ENCODE results near the gene MS4A10. TPM values are rescaled to one million over a fixed set of nuclear protein-coding genes. Genes with fewer than 3 reads are reported as not detected.

MS4A10 gene
- total and polyA plus RNA-seq, 10 donors = not detected

GRCh38 chr11:60744114-60744513 lies 41.0 kb upstream of the MS4A10 start:
- Histone ChIP-seq H3K4me1 (no peaks in the 10 kb centered on the region), H3K27me3 (replicated peaks in 1 of 7) (peaks cover 0 to 4% (median 0%) of the 10 kb centered on the region in 7 donors), H3K36me3 (no peaks in the 10 kb centered on the region), H3K9me3 (peaks cover 0 to 19% (median 4%) of the 10 kb centered on the region in 8 donors), H3K4me3 (no peak overlapping the region), H3K27ac (no peak overlapping the region)
- intact Hi-C loops (cut with DNase I; ENCODE audit: low total_unique reads) = no loop called here
- DNase-seq = no peak
- WGBS, 5 donors = 80 to 96% (median 87%) methylated on average over 5 of the region's 5 CpGs
- TF ChIP-seq CTCF (IDR thresholded peaks at IDR 0.05 in 8 of 11, conservative IDR thresholded peaks at IDR 0.05 in 3 of 11) = no peak
- TF ChIP-seq POLR2A (IDR thresholded peaks at IDR 0.05) = no peak
- TF ChIP-seq POLR2AphosphoS5 (IDR thresholded peaks at IDR 0.05) = no peak

- 92 to 97% (median 94%) methylated on average over 14 of the region's 14 CpGs for WGBS, 5 donors
- Histone ChIP-seq H3K27me3 (replicated peaks in 1 of 7) (peaks cover 0 to 32% (median 0%) of the 10 kb centered on the region in 7 donors), H3K27ac (no peak overlapping the region), H3K9me3 (peaks cover 0 to 7% (median 1%) of the 10 kb centered on the region in 8 donors), H3K4me3 (no peak overlapping the region), H3K36me3 (no peaks in the 10 kb centered on the region), H3K4me1 (no peaks in the 10 kb centered on the region)
- no peak for DNase-seq
- TF ChIP-seq CTCF (IDR thresholded peaks at IDR 0.05 in 8 of 11, conservative IDR thresholded peaks at IDR 0.05 in 3 of 11) (no peak), POLR2AphosphoS5 (IDR thresholded peaks at IDR 0.05) (no peak), POLR2A (IDR thresholded peaks at IDR 0.05) (no peak)
- intact Hi-C loops (cut with DNase I; ENCODE audit: low total_unique reads) = no loop called here
These were observed 37.7 kb upstream of the MS4A10 start for GRCh38 chr11:60747359-60747873.

- no peak for DNase-seq
- Histone ChIP-seq H3K27ac (no peak overlapping the region), H3K9me3 (peaks cover 0 to 4% (median 0%) of the 10 kb centered on the region in 8 donors), H3K4me1 (no peaks in the 10 kb centered on the region), H3K36me3 (no peaks in the 10 kb centered on the region), H3K4me3 (no peak overlapping the region), H3K27me3 (replicated peaks in 1 of 7) (peaks cover 0 to 40% (median 0%) of the 10 kb centered on the region in 7 donors)
- 83 to 95% (median 92%) methylated on average over 16 to 17 of the region's 17 CpGs for WGBS, 5 donors
- TF ChIP-seq CTCF (IDR thresholded peaks at IDR 0.05 in 8 of 11, conservative IDR thresholded peaks at IDR 0.05 in 3 of 11) = no peak
- intact Hi-C loops (cut with DNase I; ENCODE audit: low total_unique reads) = no loop called here
These were observed 36.9 kb upstream of the MS4A10 start for GRCh38 chr11:60748225-60748624.

- H3K9me3 ChIP-seq = peaks cover 0 to 4% (median 0%) of the 10 kb centered on the region in 8 donors
- intact Hi-C loops (cut with DNase I; ENCODE audit: low total_unique reads) = no loop called here
- peaks cover 0 to 46% (median 0%) of the 10 kb centered on the region in 7 donors for H3K27me3 ChIP-seq (replicated peaks in 1 of 7)
- no peaks in the 10 kb centered on the region for H3K36me3 ChIP-seq
- TF ChIP-seq POLR2A (IDR thresholded peaks at IDR 0.05) = no peak
- TF ChIP-seq POLR2AphosphoS5 (IDR thresholded peaks at IDR 0.05) = no peak
- no peak for TF ChIP-seq CTCF (IDR thresholded peaks at IDR 0.05 in 8 of 11, conservative IDR thresholded peaks at IDR 0.05 in 3 of 11)
- H3K27ac ChIP-seq = no peak overlapping the region
- no peaks in the 10 kb centered on the region for H3K4me1 ChIP-seq
- DNase-seq = no peak
- WGBS, 5 donors = 71 to 81% (median 71%) methylated on average over 8 of the region's 8 CpGs
- H3K4me3 ChIP-seq = no peak overlapping the region
These were observed 36.3 kb upstream of the MS4A10 start for GRCh38 chr11:60748821-60749220.

Data from spleen (tissue), 11 donors.